GM19468 (cell line): ENCODE data around the gene SLC9A8.

Experiments used
- ATAC-seq: cut with Tn5 transposase; IDR thresholded peaks from one replicate; pipeline ENCODE4 v1.9.1; 2021; ENCODE audit warnings: mild to moderate bottlenecking, moderate library complexity, moderate number of reproducible peaks; ENCODE audit not compliant: unreplicated experiment; ENCODE audit errors: extremely low read depth

The SLC9A8 gene

DNA sequence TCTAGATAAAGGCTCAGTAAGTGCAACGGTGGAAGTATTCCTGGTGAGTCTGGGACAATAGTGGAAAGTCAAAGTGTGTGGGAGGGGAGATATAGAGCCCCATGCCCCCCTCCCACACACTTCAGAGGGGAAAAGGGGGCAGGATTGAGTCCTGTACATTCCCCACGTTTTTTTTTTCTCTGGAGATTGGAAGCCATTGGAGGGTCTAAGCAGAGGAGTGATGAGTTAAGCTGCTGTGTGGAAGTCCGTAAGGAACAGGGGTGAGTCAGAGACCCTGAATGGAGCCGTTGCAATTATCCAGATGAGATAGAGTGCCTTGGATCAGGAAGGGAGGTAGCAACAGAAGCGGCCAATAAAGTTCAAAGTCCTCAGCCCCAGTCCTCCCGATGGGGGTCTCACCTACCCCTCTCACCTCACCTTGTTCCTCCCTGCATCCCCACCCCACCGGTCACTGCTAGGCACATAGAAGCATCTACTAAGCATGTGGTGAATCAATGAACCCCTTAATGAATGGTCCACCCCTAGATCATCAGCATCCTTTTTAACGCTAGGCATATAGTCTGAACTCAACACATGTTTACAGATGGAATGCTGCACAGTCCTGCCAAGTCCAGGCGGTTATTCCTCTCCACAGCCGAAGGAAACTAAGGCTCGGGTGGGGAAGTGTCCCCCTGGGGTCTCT, 662 bp upstream of the SLC9A8 start:
- ATAC-seq, result no peak

DNA sequence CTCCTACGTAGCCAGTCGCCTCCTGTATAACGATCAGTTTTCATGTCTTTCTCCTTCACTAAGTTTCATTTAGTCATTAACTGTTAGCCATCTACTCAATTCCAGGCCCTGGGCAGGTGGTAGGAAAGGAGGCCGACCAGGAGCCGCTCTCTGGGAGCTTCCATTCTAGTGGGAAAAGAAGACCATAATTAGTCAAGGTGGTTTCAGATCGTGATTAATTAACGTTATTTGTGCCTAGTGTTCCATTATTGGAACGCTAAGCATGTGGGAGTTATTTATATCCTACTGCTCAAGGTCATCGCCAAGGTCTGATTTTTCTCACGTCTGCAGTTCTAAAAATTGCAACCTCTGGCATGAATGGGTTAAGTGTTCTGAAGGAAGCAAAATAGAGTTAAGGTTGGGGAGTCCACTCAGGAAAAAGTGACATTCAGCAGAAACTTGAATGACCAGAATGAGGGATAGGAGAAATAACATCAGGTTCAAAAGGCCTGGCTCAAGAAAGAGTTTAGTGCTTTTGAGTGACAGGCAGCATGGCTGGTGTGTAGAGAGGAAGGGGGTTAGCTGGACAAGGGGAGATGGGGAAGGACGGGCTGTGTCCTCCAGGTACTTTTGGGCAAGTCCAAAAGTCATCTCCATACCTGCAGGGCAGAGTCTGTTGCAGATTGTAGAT, 812 bp downstream of the SLC9A8 start:
- no peak for ATAC-seq

DNA sequence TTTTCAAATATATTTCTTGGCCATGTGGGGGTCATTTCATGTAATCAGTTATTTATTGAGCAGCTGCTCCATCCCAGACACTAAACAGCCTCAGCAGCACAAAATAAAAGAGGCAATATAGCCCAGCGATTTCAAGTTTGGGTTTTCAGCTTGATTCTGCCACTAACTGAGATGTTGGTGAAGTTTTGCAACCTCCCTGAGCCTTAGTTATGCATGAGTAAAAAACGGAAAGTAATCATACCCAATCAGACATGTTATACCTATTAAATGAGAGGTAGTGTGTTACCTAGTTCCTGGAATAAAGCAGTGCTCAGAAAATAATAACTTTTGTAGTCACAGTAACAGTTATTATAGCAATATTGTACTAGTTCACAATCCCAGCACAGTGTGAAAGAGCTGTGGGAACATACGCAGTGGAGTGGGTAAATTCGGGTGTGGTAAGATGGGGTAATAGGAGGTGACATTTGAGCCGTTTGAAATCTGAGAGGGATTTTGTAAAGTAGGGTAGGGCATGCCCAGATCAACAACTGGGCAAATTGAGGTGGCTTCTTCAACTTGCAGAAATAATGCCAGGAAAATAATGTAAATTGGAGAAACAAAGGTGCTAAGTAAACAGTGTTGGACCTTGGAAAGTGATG, 1.5 kb downstream of the SLC9A8 start:
- ATAC-seq, result no peak

DNA sequence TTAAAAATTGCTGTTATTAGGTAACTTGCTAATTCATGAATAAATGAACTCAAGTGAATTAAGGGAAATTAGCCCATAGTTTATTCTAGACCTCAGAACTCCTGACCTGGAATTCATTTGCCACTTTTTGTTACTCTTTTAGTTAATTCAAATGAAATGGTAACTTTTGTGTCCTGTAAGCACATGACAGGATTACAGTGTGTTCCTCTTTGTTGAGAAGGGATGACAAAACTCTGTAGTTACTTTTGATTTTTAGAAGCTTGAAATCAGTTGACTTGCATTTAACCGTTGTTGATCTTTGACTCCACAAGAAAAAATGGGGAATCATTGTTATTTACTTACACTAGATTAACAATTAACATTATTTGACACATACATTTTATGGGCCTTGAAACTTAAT, 6.2 kb downstream of the SLC9A8 start:
- no peak for ATAC-seq

DNA sequence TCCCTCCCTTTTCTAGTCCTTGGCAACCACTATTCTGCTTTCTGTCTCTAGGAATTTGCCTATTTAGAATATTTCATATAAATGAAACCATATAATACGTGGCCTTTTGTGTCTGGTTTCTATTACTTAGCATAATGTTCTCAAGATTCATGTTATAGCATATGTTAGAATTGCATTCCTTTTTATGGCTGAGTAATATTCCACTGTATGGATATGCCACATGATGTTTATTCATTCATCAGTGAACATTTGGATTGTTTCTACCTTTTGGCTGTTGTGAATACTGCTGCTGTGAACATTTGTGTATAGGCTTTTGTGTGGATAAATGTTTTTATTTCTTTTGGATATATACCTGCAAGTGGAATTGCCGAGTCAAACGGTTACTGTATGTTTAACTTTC, 7.1 kb downstream of the SLC9A8 start:
- no peak for ATAC-seq

DNA sequence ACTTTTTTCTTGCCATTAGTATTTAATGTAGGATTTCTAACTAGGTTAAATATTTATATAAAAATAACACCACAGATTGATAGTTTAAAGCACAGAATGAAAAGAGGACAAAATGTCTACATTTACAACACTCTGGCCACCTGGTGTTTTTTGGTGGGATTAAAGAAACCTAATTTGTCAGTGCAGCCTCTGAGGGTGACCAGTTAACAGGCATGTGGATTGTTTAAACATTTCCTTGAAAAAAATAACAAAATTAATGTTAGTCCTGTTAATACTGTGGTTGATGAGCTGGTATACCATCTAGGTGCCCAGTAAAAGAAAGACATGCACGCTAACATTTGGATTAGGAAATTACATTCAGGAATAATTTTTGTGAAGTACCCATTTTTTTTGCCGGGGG, 8.8 kb downstream of the SLC9A8 start:
- ATAC-seq, result no peak

DNA sequence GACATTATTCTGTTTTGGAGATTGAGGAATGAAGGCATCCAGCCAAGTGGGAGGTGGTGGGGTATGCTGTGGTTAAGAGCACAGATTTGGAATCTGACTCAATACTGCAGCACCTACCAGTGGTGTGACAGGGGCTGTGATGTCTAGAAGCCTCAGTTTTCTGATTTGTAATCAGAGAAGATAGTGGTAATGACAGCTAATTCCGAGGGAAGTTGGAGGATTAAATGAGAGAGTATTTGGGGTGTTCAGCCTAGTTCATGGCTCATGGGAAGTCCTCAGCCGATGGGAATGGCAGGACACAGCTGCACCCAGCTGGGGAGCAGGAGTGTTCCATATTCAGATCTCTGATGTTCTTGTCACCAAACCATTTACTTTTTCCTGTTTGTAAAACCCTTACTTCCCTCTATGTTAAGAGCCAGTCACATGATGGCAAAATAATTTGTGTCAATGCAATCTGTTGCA, 9.3 kb downstream of the SLC9A8 start:
- no peak for ATAC-seq

DNA sequence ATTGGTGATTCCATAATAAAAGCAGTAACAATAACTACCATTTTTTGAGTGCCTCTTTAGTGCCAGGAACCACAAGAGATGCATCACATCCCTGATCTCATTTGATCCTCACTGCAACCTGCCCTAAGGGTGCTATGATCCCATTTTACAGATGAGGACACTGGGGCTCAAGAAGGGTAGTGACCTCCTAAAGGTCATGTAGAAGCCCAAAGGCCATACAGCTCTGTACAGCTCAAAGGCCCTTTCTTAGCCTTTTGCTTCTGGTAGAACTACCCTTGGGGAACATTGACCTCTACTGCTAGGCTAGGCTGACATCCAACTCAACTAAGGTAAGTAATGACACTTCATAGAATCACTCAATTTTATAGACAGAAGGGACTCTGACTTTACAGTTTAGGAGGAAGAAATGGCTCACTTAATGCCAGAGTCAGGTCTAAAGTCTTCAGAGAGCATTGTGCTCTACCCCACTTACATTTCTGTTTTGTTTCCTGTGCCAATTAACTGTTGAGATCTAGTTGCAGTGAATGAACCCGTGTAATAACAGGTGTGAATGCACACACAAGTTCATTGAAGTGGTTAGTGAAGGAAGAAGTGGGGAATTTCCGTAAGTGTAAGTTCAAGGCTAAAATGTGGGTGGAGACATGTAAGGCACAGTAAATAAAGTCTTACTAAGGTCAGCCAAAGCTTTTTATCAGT, 10.7 kb downstream of the SLC9A8 start:
- no peak for ATAC-seq

DNA sequence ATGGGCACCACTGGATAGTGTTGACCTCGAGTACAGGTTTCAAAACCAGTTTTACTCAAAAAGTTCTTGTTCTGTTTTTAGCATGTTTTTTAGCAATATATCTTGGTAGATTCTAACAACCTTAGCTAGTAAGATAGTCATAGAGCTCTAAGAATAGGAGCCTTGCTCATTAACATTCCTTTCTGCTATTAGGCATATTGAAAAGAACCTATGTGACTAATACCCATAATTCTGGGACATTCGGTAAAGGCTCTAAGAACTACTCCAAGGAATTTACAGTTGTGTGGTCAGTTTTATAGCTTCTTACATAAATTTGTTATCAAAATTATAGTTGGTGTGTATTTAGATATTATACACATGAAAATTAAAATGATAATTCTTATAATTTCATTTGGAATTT, 11.6 kb downstream of the SLC9A8 start:
- ATAC-seq, result no peak

DNA sequence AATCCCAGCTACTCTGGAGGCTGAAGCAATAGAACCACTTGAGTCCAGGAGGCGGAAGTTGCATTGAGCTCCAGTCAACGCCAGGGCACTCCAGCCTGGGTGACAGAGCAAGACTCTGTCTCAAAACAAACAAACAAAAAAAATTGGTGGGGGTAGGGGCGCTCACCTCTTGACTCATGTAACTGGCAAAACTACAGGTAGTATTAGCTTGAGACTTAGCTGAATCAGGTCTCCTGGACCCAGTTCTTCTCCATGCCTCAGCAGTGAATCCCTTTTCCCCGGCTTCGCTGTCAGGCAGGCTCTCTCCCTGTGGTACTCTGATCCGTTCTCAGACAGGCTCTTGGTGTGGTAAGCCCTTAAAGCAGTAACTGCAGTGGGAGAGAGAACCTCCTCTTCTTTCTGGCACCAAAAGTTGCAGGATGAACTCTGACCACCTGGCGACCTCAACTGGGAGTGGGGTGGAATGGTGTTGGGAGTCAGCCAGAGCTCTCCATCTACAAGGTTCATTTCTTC, 12.9 kb downstream of the SLC9A8 start:
- no peak for ATAC-seq

DNA sequence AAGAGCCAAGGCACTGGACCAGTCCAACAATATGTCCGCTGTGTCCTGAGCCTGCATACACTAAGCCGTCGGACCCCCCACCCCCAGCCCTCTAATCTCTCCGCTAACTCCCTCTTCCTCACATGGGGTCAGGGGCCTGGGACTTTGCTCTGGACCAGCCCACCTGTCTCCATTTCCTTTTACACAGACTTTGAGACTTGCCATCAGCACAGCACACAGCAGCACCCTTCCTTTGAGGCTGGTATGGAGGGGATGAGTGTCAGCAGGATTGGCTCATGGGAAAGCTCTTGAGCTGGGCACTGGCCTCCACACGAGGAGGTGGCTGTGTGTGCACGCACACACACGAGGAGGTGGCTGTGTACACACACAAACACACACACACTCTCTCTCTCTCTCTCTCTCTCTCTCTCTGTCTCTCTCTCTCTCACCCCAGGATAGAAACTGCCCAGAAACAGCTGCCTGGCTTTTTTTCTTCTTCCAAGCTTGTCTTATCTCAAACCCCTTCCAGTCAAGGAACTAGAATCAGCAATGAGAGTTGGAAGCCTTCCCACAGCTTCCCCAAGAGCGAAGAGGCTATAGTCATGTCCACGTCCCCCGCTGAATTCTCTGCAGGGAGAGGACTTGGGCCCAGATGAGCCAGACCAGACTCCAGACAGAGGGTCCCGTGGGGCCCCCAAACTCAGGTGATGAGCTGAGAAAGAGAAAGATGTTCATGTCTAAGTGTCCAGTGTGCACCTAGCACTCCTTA, 18.6 kb downstream of the SLC9A8 start:
- no peak for ATAC-seq

DNA sequence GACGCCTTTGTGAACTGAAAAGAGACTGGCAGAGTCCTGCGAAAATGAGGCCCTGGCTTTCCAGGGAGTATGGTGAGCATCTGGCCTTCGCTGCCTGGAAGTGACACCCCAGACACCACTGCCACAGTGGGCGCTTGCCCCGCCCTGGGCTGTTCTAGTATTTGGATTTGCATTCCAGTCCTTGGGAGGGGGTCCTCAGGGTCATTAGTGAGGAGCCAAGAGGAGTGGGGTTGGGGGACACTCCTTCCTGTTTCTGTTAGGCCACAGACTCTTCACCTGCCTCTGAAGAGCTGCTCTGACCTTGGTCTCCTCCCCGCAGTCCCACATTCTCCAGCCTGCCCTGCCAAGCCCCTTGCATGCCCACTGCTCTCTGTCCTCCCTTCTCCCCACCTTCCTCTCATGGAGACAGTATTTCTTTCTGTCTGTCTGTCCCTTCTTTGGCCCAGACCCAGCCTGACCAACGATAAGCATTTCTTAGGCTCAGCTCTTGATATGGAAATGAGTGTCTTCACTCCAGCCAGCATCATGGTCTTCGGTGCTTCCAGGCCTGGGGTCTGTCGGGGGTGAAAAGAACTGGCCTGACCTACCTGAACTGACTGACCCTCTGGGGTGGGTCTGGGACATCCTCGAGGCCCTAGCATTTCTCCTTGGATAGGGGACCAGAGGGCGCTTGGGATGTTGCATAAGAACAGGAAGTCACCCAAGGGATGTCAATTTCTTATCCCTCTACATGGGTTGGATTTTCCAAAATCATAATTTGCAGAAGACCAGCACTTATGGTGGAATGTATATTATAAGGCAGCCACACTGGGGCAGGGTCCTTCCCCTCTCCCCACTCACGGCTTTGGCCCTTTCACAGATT, 19.4 kb downstream of the SLC9A8 start:
- ATAC-seq, result no peak

DNA sequence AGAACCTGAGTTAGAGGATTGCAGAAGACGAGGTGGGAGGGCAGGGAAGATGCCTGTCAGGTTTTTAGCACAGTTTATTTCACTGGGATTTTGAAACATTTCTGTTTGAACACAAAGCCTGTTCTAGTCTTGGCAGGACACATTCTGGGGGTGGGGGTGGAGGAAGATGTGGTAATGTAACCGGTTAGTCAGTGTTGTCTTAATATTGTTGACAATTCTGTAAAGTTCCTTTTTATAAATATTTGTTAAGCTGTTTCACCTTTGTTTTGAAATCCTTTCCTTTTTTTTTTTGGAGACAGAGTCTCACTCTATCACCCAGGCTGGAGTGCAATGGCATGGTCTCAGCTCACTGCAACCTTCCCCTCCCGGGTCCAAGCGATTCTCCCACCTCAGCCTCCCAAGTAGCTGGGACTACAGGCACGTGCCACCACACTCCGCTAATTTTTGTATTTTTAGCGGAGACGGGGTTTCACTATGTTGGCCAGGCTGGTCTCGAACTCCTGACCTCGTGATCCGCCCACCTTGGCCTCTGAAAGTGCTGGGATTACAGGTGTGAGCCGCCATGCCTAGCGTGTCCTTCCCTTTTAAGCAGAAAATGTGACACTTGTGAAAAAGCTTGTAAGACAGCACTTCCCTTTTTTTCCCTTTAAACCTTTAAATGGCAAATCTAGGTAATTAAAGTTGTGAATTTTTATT, 20.2 kb downstream of the SLC9A8 start:
- ATAC-seq, result no peak

DNA sequence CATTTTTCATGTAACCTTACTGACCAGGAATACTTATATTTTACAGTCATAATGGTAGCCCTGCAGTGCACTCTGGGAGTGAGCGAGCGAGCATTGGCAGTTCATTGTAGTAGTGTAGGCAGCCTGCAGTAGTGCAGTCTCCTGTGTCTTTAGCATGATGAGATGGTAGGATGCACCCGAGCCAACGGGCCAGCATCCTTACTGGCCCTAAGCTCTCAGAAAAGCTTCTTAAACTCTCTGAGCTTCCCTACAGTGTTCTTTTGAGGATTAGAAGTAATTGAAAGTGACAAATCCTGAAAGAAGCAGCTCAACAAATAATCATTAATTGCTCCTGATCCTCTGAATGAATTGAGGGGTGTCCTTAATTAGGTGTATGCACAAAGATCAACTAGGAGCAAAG, 20.9 kb downstream of the SLC9A8 start:
- no peak for ATAC-seq

DNA sequence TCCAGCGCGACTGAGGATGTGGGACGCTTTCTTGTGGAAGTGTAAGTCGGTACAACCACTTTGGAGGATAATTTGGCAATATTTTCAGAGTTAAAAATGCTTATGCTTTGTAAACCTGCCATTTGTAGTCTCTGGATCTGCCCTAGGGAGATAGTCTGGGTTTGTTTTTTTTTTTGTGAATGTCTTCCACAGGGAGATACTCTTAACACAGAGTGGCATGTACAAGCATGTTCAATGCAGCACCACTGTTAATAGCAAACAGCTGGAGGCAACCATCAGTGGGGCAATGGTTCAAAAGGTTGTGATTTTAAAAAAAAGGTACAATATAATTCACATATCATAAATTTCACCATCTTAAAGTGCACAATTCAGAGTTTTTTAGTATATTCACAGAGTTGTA, 22.4 kb downstream of the SLC9A8 start:
- ATAC-seq, result no peak

DNA sequence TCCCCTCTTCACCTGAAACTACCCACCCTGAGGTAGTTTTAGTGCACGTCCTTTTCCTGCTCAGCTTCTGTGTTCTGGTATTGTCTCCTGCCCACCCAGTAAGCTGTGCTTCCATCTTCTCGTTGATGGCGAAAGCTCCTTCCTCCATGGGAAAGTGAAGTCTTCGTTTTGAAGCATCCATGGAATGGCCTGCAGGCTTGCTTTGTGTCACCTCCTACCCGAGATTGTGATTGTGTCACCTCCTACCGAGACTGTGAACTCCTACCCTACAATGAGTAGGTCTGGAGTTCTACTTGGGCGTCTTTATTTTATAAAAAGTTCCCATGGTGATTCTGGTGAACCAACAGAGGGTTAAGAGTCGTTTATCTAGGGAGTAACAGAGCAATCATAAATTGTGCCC, 25.9 kb downstream of the SLC9A8 start:
- ATAC-seq, result no peak

DNA sequence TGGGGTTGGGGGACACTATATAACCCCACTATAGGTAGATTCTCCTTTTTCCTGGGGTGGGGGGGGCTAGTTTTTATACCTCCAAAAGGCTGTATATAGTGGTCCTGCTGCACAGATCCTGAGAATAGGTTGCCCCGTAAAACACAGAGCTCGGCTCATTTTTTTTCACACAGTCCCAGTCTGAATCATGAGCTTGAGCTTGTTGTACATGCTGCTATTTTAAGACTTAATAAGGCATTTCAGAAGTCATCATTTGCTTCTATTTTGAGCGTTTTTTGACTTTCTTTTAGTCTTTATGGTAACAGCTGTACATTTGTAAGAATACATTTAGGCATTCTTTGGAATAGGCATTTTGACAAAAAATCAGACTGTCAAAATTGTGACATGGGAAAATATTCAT, 30.5 kb downstream of the SLC9A8 start:
- no peak for ATAC-seq

DNA sequence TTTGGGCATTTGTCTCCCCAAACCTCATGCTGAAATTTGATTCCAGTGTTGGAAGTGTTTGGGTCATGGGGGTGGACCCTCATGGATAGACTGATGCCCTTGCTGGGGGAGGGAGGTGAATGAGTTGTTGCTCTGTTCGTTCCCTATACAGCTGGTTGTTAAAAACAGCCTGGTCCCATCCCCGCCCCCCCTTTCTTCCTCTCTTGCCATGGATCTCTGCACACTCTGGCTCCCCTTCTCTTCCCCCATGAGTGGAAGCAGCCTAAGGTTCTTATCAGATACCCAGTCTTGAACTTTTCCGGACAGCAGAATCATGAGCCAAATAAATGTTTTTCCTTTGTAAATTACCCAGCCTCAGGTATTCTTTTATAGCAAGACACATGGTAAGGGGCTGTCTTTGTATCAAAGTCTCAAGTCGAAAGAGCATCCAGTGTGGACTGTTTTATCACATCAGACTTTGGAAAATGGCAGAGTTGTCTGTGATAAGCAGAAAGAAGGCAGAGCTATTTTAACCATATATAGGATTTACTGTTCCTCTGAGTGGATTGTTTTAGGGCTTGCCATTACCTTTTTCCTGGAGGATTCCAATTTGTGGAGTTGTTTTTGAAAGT, 31.2 kb downstream of the SLC9A8 start:
- no peak for ATAC-seq
